Measurements from ENCODE around the gene NUAK2.

Gene NUAK2

DNA sequence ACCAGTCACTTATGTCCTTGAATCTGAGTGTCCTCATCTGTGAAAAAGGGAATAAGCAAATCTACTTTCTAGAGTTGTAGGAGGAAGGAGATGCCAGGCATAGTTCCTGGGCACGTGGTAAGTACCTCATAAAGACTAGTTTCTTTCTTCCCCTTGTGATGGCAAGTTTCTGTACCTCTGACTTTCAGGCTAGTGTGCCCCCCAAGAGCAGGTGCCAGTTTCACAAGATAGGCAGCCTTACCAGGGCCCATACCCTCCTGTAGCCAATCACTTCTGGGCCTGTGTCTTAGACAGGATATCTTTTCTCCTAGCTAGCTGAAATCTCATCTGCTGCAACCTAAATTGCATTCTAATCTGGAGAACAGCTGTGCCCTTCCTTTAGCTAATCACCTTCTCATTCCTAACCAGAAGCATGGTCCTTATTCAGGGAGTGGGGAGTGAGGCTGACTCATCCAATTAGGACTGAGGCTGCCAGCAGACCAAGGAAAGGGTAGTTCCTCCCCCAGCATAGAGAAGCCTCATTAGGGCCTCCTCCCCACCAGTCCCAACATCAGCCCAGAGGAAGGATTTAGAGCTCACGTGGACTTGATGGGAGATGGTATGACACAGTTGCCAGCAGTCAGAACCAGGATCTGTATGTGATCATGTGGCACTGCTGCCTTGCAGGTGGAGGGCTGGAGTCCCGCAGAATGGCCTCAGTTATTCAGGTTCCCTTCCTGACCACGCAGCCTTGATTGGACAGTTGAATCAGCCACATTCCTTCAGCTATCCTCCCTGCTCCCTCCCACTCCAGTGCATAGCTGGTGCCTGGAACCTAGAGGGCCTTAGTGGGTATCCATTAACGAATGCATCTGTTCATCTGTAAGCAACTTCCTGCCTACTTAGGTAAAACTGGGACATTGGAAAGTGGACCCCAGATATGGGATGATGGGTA lies 27.3 kb upstream of the NUAK2 start (continued):
- peak; percentile 76 for TF ChIP-seq ZBTB17 (tag by site-specific recombination; IDR thresholded peaks at IDR 0.05)
- TF ChIP-seq SETDB1 (IDR thresholded peaks at IDR 0.05; ENCODE audit: insufficient read length, low read length), result no peak
- TF ChIP-seq ZBTB20 (tag by site-specific recombination; IDR thresholded peaks at IDR 0.05), result peak; percentile 66
- no peak for TF ChIP-seq OVOL3 (tag by site-specific recombination; IDR thresholded peaks at IDR 0.05)
- TF ChIP-seq, protein P1, sequence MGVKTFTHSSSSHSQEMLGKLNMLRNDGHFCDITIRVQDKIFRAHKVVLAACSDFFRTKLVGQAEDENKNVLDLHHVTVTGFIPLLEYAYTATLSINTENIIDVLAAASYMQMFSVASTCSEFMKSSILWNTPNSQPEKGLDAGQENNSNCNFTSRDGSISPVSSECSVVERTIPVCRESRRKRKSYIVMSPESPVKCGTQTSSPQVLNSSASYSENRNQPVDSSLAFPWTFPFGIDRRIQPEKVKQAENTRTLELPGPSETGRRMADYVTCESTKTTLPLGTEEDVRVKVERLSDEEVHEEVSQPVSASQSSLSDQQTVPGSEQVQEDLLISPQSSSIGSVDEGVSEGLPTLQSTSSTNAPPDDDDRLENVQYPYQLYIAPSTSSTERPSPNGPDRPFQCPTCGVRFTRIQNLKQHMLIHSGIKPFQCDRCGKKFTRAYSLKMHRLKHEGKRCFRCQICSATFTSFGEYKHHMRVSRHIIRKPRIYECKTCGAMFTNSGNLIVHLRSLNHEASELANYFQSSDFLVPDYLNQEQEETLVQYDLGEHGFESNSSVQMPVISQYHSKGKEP (tag by site-specific recombination; IDR thresholded peaks at IDR 0.05), result peak; percentile 43
- peak; percentile 65 for TF ChIP-seq ZNF341 (tag by site-specific recombination; IDR thresholded peaks at IDR 0.05; ENCODE audit: low read depth)
- no peak for TF ChIP-seq ZNF654 (tag by site-specific recombination; IDR thresholded peaks at IDR 0.05; ENCODE audit: low read depth)
- 0 out of 2 replicates have a peak, but pooled peaks have one; percentile 17 for TF ChIP-seq ZBTB48 (tag by site-specific recombination; IDR thresholded peaks at IDR 0.05)
- no peak for TF ChIP-seq ZNF140 (tag by site-specific recombination; IDR thresholded peaks at IDR 0.05)
- peak; percentile 73; the same call in 1 of the 2 replicates for TF ChIP-seq ZNF600 (tag by site-specific recombination; IDR thresholded peaks at IDR 0.05)
- TF ChIP-seq ZNF174 (tag by site-specific recombination; IDR thresholded peaks at IDR 0.05), result no peak
- TF ChIP-seq SP2 (tag by site-specific recombination; IDR thresholded peaks at IDR 0.05), result peak; percentile 47
- TF ChIP-seq ZNF629 (tag by site-specific recombination; IDR thresholded peaks at IDR 0.05), result peak; percentile 35; the same call in 1 of the 2 replicates
- no peak for TF ChIP-seq ZNF311 (tag by site-specific recombination; IDR thresholded peaks at IDR 0.05; ENCODE audit: borderline replicate concordance)
- TF ChIP-seq WT1 (tag by site-specific recombination; IDR thresholded peaks at IDR 0.05), result peak; percentile 98
- 0 out of 2 replicates have a peak, but pooled peaks have one; percentile 23 for TF ChIP-seq IKZF3 (tag by site-specific recombination; IDR thresholded peaks at IDR 0.05)
- TF ChIP-seq ZNF624 (tag by site-specific recombination; IDR thresholded peaks at IDR 0.05), result no peak
- TF ChIP-seq MZF1 (tag by site-specific recombination; IDR thresholded peaks at IDR 0.05; ENCODE audit: borderline replicate concordance), result peak; percentile 61; the same call in 1 of the 2 replicates
- no peak for TF ChIP-seq ZNF292 (tag by site-specific recombination; IDR thresholded peaks at IDR 0.05; ENCODE audit: borderline replicate concordance, low read depth)
- TF ChIP-seq ZNF664 (tag by site-specific recombination; IDR thresholded peaks at IDR 0.05), result peak; percentile 93

GRCh38 chr1:205346956-205347574 lies 25.5 kb upstream of the NUAK2 start:
- H3K27ac ChIP-seq (ENCODE audit: extremely low read depth, low read depth, low read length), result no peak overlapping the region
- ChIA-PET POLR2A (no interaction called here), CTCF (interaction anchor here (0.6 to 4.3 kb wide), 5 partner anchors 11 to 532 kb away, joined by 3 to 62 read pairs (median 3); no protein-coding TSS in a partner anchor)
- no peak overlapping the region for H3K4me3 ChIP-seq (ENCODE audit: low read depth, low read length)
- no peaks in the 10 kb centered on the region for H3K36me3 ChIP-seq (ENCODE audit: control insufficient read depth in 2 of 2, insufficient read depth in 1 of 2, low read length in 2 of 2)
- H3K9me3 ChIP-seq (ENCODE audit: control insufficient read depth, insufficient read depth, low read depth, low read length), result no peaks in the 10 kb centered on the region
- peaks cover 5% of the 10 kb centered on the region; the same call in 1 of the 2 replicates for H3K4me1 ChIP-seq (ENCODE audit: control insufficient read depth, insufficient read depth, low read length)
- TF ChIP-seq ZNF366 (tag by site-specific recombination; conservative IDR thresholded peaks at IDR 0.05) (peak; percentile 68), YY2 (tag by site-specific recombination; IDR thresholded peaks at IDR 0.05) (no peak), WT1 (tag by site-specific recombination; IDR thresholded peaks at IDR 0.05) (peak; percentile 58; the same call in 1 of the 2 replicates), ZNF221 (tag by site-specific recombination; IDR thresholded peaks at IDR 0.05; ENCODE audit: borderline replicate concordance) (no peak), ZNF785 (tag by site-specific recombination; IDR thresholded peaks at IDR 0.05) (no peak), EGR2 (tag by site-specific recombination; IDR thresholded peaks at IDR 0.05; ENCODE audit: low read depth) (no peak), OSR2 (tag by site-specific recombination; IDR thresholded peaks at IDR 0.05) (0 out of 2 replicates have a peak, but pooled peaks have one; percentile 24), ZNF37A (tag by site-specific recombination; IDR thresholded peaks at IDR 0.05) (no peak), ZNF629 (tag by site-specific recombination; IDR thresholded peaks at IDR 0.05) (0 out of 2 replicates have a peak, but pooled peaks have one; percentile 17), ZNF202 (tag by site-specific recombination; IDR thresholded peaks at IDR 0.05; ENCODE audit: borderline replicate concordance) (no peak), ZNF701 (tag by site-specific recombination; IDR thresholded peaks at IDR 0.05) (no peak)
- TF ChIP-seq, protein P2, sequence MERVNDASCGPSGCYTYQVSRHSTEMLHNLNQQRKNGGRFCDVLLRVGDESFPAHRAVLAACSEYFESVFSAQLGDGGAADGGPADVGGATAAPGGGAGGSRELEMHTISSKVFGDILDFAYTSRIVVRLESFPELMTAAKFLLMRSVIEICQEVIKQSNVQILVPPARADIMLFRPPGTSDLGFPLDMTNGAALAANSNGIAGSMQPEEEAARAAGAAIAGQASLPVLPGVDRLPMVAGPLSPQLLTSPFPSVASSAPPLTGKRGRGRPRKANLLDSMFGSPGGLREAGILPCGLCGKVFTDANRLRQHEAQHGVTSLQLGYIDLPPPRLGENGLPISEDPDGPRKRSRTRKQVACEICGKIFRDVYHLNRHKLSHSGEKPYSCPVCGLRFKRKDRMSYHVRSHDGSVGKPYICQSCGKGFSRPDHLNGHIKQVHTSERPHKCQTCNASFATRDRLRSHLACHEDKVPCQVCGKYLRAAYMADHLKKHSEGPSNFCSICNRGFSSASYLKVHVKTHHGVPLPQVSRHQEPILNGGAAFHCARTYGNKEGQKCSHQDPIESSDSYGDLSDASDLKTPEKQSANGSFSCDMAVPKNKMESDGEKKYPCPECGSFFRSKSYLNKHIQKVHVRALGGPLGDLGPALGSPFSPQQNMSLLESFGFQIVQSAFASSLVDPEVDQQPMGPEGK (tag by site-specific recombination; IDR thresholded peaks at IDR 0.05), result peak; percentile 46
- TF ChIP-seq, protein P3, sequence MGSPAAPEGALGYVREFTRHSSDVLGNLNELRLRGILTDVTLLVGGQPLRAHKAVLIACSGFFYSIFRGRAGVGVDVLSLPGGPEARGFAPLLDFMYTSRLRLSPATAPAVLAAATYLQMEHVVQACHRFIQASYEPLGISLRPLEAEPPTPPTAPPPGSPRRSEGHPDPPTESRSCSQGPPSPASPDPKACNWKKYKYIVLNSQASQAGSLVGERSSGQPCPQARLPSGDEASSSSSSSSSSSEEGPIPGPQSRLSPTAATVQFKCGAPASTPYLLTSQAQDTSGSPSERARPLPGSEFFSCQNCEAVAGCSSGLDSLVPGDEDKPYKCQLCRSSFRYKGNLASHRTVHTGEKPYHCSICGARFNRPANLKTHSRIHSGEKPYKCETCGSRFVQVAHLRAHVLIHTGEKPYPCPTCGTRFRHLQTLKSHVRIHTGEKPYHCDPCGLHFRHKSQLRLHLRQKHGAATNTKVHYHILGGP (tag by site-specific recombination; IDR thresholded peaks at IDR 0.05), result peak; percentile 46; the same call in 1 of the 2 replicates
